T-cell (primary cell): ENCODE data around the gene LAMA5. TPM values are rescaled to one million over a fixed set of nuclear protein-coding genes. Genes with fewer than 3 reads are reported as not detected.

Source experiments
- ATAC-seq, 4 experiments: fragments of 200-7000 bp in 3 of 4; fragments of 150-1000 bp in 1 of 4; cut with Tn5 transposase; replicated peaks in 1 of 4; 1 replicate in 3 of 4; 2 replicates in 1 of 4; pipeline ENCODE4 v1.10.0; 2021; ENCODE audit warnings: moderate library complexity in 3 of 4, mild to moderate bottlenecking in 2 of 4, moderate number of reproducible peaks in 1 of 4
- CTCF ChIA-PET, 2 donors: fragments of 300-600 bp; sonication (Branson Sonifier 250); formaldehyde crosslinking; loops; one replicate each; lab custom pipeline; 2022; ENCODE audit warnings: antibody characterized with exemption in 2 of 2; lab: Charles Lee
- POLR2A ChIA-PET, 2 donors: fragments of 300-600 bp; sonication (Branson Sonifier 250); formaldehyde crosslinking; loops; one replicate each; lab custom pipeline; 2022; ENCODE audit warnings: antibody characterized with exemption in 2 of 2; lab: Charles Lee
- DNase-seq, 35 experiments: peaks; one replicate each; pipeline versions ENCODE4 v3.0.0 to v3.0.0-alpha.2; 2013 to 2023
- H3K27ac ChIP-seq: one replicate; pipeline ENCODE4 v1.5.1; 2013; ENCODE audit warnings: low read length
- H3K27me3 ChIP-seq, 2 experiments: replicated peaks in 1 of 2; 1 replicate in 1 of 2; 2 replicates in 1 of 2; pipeline versions ENCODE4 v1.6.1 to v1.7.0; 2013; ENCODE audit warnings: low read length in 1 of 2, mixed read lengths in 1 of 2; ENCODE audit not compliant: control insufficient read depth in 2 of 2, insufficient read depth in 2 of 2; ENCODE audit errors: extremely low read depth in 1 of 2
- H3K36me3 ChIP-seq, 2 donors: 1 replicate in 1 of 2; 2 replicates in 1 of 2; pipeline versions ENCODE4 v1.6.1 to v1.7.0; 2013; ENCODE audit warnings: low read length in 1 of 2; ENCODE audit not compliant: control insufficient read depth in 2 of 2, insufficient read depth in 1 of 2; ENCODE audit errors: extremely low read depth in 1 of 2
- H3K4me1 ChIP-seq, 2 experiments: 1 replicate in 1 of 2; 2 replicates in 1 of 2; pipeline versions ENCODE4 v1.6.1 to v1.7.0; 2013; ENCODE audit warnings: low read length in 2 of 2, mixed read lengths in 1 of 2; ENCODE audit not compliant: insufficient read depth in 2 of 2, control insufficient read depth in 1 of 2; ENCODE audit errors: extremely low read depth in 1 of 2
- H3K4me3 ChIP-seq, 2 donors: 1 replicate in 1 of 2; 2 replicates in 1 of 2; pipeline versions ENCODE4 v1.5.1 to v1.7.0; 2013; ENCODE audit warnings: mild to moderate bottlenecking in 2 of 2, low read length in 1 of 2, moderate library complexity in 1 of 2; ENCODE audit not compliant: control insufficient read depth in 1 of 2; ENCODE audit errors: extremely low read depth in 1 of 2
- H3K9me3 ChIP-seq: 2 replicates; pipeline ENCODE4 v1.7.0; 2013
- H3K27ac Mint-ChIP-seq, 2 donors: one replicate each; pipeline ENCODE4 v1.8.0; 2020 to 2021; ENCODE audit warnings: mild to moderate bottlenecking in 2 of 2, mixed read lengths in 2 of 2
- H3K27me3 Mint-ChIP-seq, 2 donors: one replicate each; pipeline ENCODE4 v1.8.0; 2021 to 2022; ENCODE audit warnings: mixed read lengths in 2 of 2
- H3K36me3 Mint-ChIP-seq: one replicate; pipeline ENCODE4 v1.8.0; 2021; ENCODE audit warnings: mixed read lengths
- H3K4me1 Mint-ChIP-seq, 3 donors: one replicate each; pipeline ENCODE4 v1.8.0; 2020 to 2022; ENCODE audit warnings: mixed read lengths in 3 of 3, mild to moderate bottlenecking in 1 of 3
- H3K4me3 Mint-ChIP-seq, 3 donors: one replicate each; pipeline ENCODE4 v1.8.0; 2020 to 2022; ENCODE audit warnings: mild to moderate bottlenecking in 3 of 3, mixed read lengths in 3 of 3, moderate library complexity in 3 of 3
- H3K9me3 Mint-ChIP-seq, 3 donors: one replicate each; pipeline ENCODE4 v1.8.0; 2020 to 2022; ENCODE audit warnings: mixed read lengths in 3 of 3
- WGBS: methylation state at CpG from one replicate; pipeline ENCODE4 v1.1.5; 2013; ENCODE audit warnings: missing lambda C conversion rate; ENCODE audit not compliant: insufficient coverage; 5-methylcytosine and 5-hydroxymethylcytosine counted together
- total RNA-seq, 35 experiments: library from RNA in 6 of 35; stranded (reverse) in 6 of 35; fragments of 120-200 nt in 1 of 35; gene quantifications; one replicate each; pipeline versions ENCODE4 v1.2.1 to v1.2.4 and lab custom pipeline; 2013 to 2026

Gene LAMA5
- total RNA-seq, 5 donors from 2014 or later (not counting 1 experiment from before 2014, with no cell fraction given): 0.48 to 4.3 (median 3.0) TPM

DNA sequence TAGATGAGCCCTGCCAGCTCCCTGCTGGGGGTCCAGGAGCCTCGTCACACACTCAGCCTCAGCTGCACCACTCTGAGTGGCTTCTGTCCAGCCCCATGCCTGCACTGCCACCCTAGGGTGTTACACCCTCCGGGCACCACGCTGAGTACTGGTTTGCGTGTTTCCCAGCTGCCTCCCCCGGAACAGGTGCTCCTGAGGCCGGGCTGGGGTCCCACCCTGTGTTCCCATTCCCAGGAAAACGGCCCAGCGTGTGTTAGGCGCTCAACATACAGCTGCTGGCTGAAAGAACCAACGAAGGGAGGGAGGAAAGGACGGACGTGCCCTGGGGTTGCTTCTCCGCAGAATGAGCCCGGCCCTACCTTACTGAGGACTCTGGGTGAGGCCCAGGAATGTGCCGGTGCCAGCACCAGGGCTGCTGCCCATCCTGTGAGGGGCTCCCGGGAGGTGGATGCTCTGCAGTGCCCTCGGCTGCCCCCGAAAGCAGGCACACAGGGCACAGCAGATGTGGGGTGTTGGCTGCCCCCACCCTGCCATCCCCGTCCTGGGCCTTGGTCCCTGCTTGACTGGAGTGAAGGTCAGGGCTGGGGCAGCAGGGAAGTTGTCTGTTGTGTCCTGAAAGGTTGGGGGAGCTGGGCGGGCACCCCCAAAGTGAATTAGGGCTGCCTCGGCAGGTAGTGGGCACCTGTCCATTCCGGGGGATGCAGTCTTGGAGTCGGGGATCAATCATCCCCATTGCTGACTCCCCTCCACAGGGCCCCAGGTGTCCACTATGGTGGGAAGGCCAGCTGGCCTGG lies 16.3 kb downstream of the LAMA5 start:
- Histone ChIP-seq H3K36me3 (no peaks in the 10 kb centered on the region), H3K4me1 (no peaks in the 10 kb centered on the region), H3K27ac (no peak overlapping the region), H3K9me3 (no peaks in the 10 kb centered on the region), H3K27me3 (peaks cover 0 to 31% of the 10 kb centered on the region in 2 experiments), H3K4me3 (no peak overlapping the region)
- peaks cover 4 to 8% (median 5%) of the 10 kb centered on the region in 3 donors for H3K9me3 Mint-ChIP-seq
- peaks cover 0 to under 1% of the 10 kb centered on the region in 2 donors for H3K27me3 Mint-ChIP-seq
- no peak for DNase-seq
- ChIA-PET POLR2A (no interaction called here), CTCF (no interaction called here)
- no peak overlapping the region for H3K4me3 Mint-ChIP-seq
- H3K4me1 Mint-ChIP-seq: no peaks in the 10 kb centered on the region
- H3K36me3 Mint-ChIP-seq: no peaks in the 10 kb centered on the region
- no peak overlapping the region for H3K27ac Mint-ChIP-seq
- ATAC-seq: no peak
- 70% methylated on average over 14 of the region's 23 CpGs for WGBS

DNA sequence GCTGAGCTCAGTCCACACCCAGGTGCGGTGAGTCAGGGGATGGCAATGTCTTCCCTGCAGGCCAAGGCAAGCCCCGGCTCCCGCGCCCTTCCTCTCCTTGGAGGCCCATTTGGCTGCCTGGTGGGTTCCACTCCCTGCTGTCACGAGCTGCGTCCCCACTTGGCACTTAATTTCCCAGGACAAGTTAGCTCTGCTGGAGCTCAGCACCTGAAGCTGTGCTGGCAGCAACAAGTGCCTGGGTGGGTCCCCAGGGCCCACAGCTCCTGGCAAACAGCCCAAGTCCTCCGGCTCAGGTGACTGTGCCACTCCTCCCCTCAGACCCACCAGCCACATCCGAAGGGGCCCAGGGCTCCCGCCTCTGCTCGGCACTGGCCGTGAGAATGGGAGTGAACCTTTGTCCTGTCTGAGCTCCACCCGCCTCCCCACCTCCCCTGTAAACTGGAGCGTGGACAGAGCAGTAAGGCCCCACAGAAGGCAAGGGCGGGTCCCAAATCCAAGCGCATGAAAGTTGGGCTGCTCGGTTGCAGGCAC lies 16.9 kb downstream of the LAMA5 start:
- no peaks in the 10 kb centered on the region for H3K9me3 ChIP-seq
- no peak overlapping the region for H3K4me3 ChIP-seq
- POLR2A ChIA-PET: no interaction called here
- H3K27me3 Mint-ChIP-seq: no peaks in the 10 kb centered on the region
- no peak overlapping the region for H3K27ac ChIP-seq
- no peaks in the 10 kb centered on the region for H3K4me1 Mint-ChIP-seq
- peaks cover 0 to 24% of the 10 kb centered on the region in 2 experiments for H3K27me3 ChIP-seq
- H3K9me3 Mint-ChIP-seq: peaks cover 4 to 8% (median 5%) of the 10 kb centered on the region in 3 donors
- no peak overlapping the region for H3K4me3 Mint-ChIP-seq
- CTCF ChIA-PET: no interaction called here
- H3K36me3 ChIP-seq: no peaks in the 10 kb centered on the region
- ATAC-seq (no peak), DNase-seq (no peak)
- H3K36me3 Mint-ChIP-seq: no peaks in the 10 kb centered on the region
- H3K4me1 ChIP-seq: no peaks in the 10 kb centered on the region
- 92% methylated on average over 11 of the region's 16 CpGs for WGBS
- H3K27ac Mint-ChIP-seq: no peak overlapping the region

DNA sequence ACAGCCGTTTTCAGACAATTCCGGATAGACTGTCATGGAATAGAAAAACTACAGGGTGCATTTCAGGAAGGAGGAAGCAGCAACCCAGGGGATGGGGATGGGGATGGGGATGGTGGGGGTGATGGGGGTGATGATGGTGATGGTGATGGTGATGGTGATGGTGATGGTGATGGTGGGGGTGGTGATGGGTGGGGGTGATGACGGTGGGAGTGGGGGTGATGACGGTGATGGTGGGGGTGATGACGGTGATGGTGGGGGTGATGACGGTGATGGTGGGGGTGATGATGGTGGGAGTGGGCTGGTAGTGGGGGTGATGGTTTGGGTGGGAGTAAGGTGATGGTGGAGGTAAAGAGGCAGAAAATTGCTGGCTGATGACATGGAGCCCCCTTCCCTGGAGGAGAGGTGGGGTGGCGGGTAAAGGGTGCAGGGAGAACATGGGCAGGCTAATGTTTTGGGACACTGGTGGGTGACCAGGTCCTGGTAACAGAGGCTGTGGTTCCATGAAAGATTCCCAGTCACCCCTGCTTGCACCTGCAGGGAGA lies 17.5 kb downstream of the LAMA5 start:
- Mint-ChIP-seq H3K27ac (no peak overlapping the region), H3K9me3 (peaks cover 4 to 8% (median 5%) of the 10 kb centered on the region in 3 donors), H3K27me3 (no peaks in the 10 kb centered on the region), H3K4me3 (no peak overlapping the region), H3K36me3 (no peaks in the 10 kb centered on the region), H3K4me1 (no peaks in the 10 kb centered on the region)
- DNase-seq (no peak), ATAC-seq (no peak)
- Histone ChIP-seq H3K27me3 (peaks cover 0 to 20% of the 10 kb centered on the region in 2 experiments), H3K4me1 (no peaks in the 10 kb centered on the region), H3K27ac (no peak overlapping the region), H3K4me3 (no peak overlapping the region), H3K9me3 (no peaks in the 10 kb centered on the region), H3K36me3 (no peaks in the 10 kb centered on the region)
- 100% methylated on average over 2 of the region's 7 CpGs for WGBS
- CTCF ChIA-PET: no interaction called here
- POLR2A ChIA-PET: no interaction called here

DNA sequence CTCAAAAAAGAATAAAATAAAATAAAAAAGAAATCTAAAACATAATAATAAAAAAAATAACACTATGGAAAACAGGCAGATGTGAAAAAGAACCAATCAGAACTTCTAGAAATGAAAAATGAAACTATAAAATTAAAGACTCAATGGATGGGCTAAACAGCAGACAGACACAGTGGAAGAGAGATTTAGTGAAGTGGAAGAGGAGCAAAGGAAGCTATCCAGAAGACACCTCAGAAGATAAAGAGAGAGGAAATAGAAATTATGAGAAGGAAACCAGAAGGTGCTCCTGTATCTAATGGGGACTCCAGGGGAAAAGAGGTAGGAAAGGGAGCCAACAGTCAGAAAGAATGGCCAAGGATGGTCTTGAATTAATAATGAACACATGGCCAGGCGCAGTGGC lies 18.5 kb downstream of the LAMA5 start:
- peaks cover 4 to 8% (median 5%) of the 10 kb centered on the region in 3 donors for H3K9me3 Mint-ChIP-seq
- ChIA-PET POLR2A (no interaction called here), CTCF (no interaction called here)
- Histone ChIP-seq H3K4me1 (no peaks in the 10 kb centered on the region), H3K9me3 (no peaks in the 10 kb centered on the region), H3K27ac (no peak overlapping the region), H3K4me3 (no peak overlapping the region), H3K36me3 (no peaks in the 10 kb centered on the region), H3K27me3 (peaks cover 0 to 15% of the 10 kb centered on the region in 2 experiments)
- WGBS: no CpG with 5 or more reads among the region's 1 CpG
- no peaks in the 10 kb centered on the region for H3K4me1 Mint-ChIP-seq
- ATAC-seq (no peak), DNase-seq (no peak)
- no peaks in the 10 kb centered on the region for H3K36me3 Mint-ChIP-seq
- no peaks in the 10 kb centered on the region for H3K27me3 Mint-ChIP-seq
- H3K4me3 Mint-ChIP-seq: no peak overlapping the region
- no peak overlapping the region for H3K27ac Mint-ChIP-seq

DNA sequence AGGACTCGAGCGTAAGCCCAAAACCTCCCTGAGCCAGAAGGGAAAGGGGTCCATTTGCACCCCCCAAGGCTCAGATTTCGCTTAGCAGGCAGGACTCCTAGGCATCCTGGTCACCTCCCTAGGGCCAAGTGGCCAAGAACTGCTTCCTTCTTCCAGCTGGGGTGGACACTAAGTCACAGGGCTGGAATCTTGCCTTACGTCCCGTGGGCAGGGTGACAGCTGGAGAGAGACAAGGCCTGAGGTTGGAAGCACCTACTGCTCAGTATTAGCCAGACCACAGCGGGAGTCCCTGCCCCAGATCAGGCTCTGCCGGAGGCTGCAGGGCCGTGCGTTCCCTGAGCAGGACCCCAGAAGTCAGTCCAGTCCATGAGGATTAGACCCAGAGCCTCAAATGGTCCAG lies 19.7 kb downstream of the LAMA5 start:
- Histone ChIP-seq H3K27ac (no peak overlapping the region), H3K9me3 (no peaks in the 10 kb centered on the region), H3K36me3 (no peaks in the 10 kb centered on the region), H3K27me3 (peaks cover 0 to 6% of the 10 kb centered on the region in 2 experiments), H3K4me1 (no peaks in the 10 kb centered on the region), H3K4me3 (no peak overlapping the region)
- no peak for DNase-seq
- Mint-ChIP-seq H3K4me3 (no peak overlapping the region), H3K27me3 (no peaks in the 10 kb centered on the region), H3K27ac (no peak overlapping the region), H3K4me1 (no peaks in the 10 kb centered on the region), H3K9me3 (peaks cover 4 to 8% (median 5%) of the 10 kb centered on the region in 3 donors), H3K36me3 (no peaks in the 10 kb centered on the region)
- CTCF ChIA-PET: no interaction called here
- 69% methylated on average over 9 of the region's 9 CpGs for WGBS
- ATAC-seq: no peak
- POLR2A ChIA-PET: no interaction called here

DNA sequence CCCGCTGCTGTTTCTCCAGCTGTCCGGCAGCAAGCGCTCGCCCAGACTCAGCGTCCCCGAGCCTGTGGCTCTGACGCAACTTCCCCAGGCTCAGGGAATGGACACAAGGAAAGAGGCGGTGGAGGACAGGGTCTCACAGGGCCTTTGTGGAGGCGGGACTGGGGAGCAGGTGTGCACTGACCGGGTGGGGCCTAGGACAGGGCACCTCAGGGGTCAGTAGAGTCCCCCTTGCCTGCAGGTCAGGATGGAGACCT lies 20.0 kb downstream of the LAMA5 start:
- Histone ChIP-seq H3K27me3 (peaks cover 0 to 6% of the 10 kb centered on the region in 2 experiments), H3K27ac (no peak overlapping the region), H3K36me3 (no peaks in the 10 kb centered on the region), H3K9me3 (no peaks in the 10 kb centered on the region), H3K4me3 (no peak overlapping the region), H3K4me1 (no peaks in the 10 kb centered on the region)
- H3K27ac Mint-ChIP-seq: no peak overlapping the region
- WGBS: 84% methylated on average over 10 of the region's 10 CpGs
- ATAC-seq (no peak), DNase-seq (no peak)
- peaks cover 4 to 8% (median 5%) of the 10 kb centered on the region in 3 donors for H3K9me3 Mint-ChIP-seq
- H3K4me1 Mint-ChIP-seq: no peaks in the 10 kb centered on the region
- H3K36me3 Mint-ChIP-seq: no peaks in the 10 kb centered on the region
- ChIA-PET CTCF (no interaction called here), POLR2A (no interaction called here)
- no peaks in the 10 kb centered on the region for H3K27me3 Mint-ChIP-seq
- no peak overlapping the region for H3K4me3 Mint-ChIP-seq
